Esophagus muscularis mucosa (tissue), 4 donors: Measurements from ENCODE around the gene SKOR1.

Experiments
- CTCF ChIP-seq, 3 experiments: fragments of 200-600 bp in 2 of 3; fragments of 450-650 bp in 1 of 3; sonication (generic) in 2 of 3; IDR thresholded peaks; one replicate each; pipeline ENCODE4 v1.5.1; 2017 to 2019; ENCODE audit warnings: antibody characterized with exemption in 3 of 3, mild to moderate bottlenecking in 2 of 3, moderate library complexity in 1 of 3
- EP300 ChIP-seq: sonication (generic); formaldehyde crosslinking; IDR thresholded peaks from one replicate; pipeline ENCODE4 v1.6.1; 2017; ENCODE audit warnings: antibody characterized with exemption
- POLR2AphosphoS5 ChIP-seq, 2 donors: sonication (generic); formaldehyde crosslinking; IDR thresholded peaks; one replicate each; pipeline ENCODE4 v1.6.1; 2017; ENCODE audit warnings: antibody characterized with exemption in 2 of 2

- no peak for TF ChIP-seq POLR2AphosphoS5 (IDR thresholded peaks at IDR 0.05)
- TF ChIP-seq CTCF (IDR thresholded peaks at IDR 0.05): no peak
- TF ChIP-seq EP300: no peak
These were observed 10.2 kb downstream of the SKOR1 start for GRCh38 chr15:67835297-67836133.
